ENCODE results near the gene INTS15. TPM values are rescaled to one million over a fixed set of nuclear protein-coding genes. Genes with fewer than 3 reads are reported as not detected.

Gene INTS15
- total RNA-seq, 1 experiment from 2014 or later = 38.6 TPM

DNA sequence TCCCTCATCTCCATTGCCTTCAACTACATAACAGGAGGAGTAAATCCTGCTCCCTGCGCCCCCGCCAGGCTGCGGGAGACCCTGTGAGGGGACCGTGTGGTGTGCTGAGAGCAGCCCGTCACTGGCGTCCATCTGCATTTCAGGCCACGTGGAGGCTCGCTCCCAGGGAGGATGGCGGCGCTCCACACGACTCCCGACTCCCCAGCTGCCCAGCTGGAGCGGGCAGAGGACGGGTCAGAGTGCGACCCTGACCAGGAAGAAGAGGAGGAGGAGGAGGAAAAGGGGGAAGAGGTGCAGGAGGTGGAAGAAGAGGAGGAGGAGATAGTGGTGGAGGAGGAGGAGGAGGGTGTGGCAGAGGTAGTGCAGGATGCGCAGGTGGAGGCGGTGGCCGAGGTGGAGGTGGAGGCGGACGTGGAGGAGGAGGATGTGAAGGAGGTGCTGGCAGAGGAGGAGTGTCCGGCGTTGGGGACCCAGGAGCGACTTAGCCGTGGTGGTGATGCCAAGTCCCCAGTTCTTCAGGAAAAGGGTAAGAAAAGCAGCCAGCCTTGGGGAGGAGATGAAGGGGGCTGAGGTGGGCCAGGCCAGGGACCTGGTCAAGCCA is 52.5 kb downstream of the INTS15 start:
- DNase-seq (ENCODE audit: low spot score) = no peak

DNA sequence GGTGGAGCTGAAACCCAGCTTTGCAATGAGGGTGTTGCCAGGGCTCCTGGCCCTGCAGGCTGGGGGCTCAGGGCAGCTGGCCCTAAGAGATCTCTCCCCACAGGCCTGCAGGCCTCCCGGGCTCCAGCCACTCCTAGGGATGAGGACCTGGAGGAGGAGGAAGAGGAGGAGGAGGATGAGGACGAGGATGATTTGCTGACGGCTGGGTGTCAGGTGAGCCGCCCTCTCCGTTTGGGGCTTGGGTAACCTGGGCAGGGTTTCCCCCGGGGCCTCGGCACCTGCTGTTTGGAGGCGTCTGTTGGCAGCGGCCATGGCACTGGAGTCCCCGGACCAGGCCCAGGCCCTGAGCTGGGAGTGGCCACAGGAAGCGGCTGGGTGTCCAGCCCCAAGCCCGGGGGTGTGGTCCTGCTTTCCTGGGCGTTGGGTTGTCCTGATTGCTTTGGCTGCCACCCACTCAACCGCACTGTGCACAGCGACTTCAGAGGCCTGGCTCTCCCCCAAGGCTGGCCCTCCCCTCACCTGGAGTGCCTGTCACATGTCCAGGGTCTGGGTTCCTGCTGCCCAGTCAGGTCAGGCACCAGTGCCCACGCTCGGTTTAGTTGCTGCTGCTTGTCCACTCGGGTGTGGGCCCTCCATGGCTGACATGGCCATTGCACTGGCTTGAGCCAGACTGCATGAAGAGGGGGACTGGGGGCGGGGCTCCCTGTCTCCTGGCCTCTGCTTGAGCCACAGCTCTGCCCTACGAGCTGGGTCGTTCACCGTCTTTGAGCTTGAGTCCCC is 53.2 kb downstream of the INTS15 start:
- DNase-seq (ENCODE audit: low spot score) = no peak

DNA sequence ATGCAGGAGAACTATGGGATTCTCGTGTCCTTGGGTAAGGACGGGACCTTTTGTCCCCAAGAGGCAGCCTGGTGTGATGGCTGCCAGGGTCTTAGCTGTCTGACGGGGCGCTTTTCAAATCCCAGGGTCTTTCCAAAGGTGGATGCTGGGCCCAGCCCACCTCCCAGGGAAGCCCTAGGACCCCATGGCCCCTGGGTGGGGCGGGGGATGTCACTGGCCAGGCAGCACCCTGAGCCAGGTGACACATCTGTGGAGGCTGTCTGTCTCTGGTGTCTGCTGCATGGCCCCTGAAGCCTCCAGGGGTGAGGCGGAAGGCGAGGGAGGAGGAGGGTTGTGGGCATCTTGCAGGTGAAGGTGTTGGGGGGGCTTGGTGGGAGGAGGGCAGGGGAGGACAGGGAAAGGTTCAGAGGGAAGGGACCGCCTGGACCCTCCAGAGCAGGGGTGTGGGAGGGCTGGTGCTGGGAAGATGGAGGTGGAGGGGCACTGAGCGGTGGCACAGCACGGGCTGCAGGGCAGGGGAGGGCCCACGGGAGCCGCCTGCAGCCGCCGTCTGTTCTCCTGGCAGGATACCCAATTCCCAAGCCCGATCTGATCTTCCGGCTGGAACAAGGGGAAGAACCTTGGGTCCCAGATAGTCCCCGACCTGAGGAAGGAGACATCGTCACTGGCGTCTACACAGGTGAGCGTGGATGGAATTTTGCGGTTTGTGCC is 54.2 kb downstream of the INTS15 start:
- no peak for DNase-seq (ENCODE audit: low spot score)

DNA sequence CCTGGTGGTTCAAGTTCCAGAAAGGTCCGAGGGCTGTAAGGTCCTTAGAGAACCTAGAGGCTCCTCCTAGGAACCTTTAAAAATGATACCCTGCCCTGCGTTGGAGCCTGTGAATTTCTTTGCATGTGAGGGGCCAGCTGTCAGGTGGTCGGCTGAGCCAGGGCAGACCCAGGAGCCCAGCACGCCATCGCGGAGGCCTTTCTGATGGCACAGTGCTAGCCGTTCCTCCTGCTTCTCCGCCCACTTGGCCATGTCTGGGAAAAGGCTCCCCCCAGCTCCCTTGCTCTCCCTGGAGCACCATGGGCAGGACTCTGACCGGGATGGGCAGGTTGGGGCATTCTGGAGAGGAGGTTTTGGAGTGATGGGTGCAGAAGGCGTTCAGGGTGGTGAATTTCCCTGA is 54.9 kb downstream of the INTS15 start:
- no peak for DNase-seq (ENCODE audit: low spot score)

DNA sequence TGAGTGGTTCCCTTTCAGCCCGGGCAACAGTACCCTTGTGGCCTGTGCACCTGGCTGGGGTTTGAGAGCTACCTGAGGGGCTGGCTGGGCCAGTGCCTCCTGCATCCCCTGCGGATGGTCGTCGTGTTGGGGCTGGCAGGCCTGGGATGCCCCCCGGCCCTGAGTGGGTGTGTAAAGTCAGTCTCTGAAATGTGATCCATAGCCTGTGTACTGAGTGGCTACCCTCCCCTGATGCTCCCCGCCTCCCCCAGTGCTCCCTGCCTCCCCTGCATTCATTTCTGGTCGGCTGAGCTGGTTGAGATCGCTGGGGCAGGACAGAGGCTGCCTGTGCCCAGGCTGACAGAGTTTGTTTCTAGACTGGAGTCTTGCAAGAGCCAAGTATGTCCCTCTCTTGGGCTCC is 56.6 kb downstream of the INTS15 start:
- DNase-seq (ENCODE audit: low spot score) = no peak

DNA sequence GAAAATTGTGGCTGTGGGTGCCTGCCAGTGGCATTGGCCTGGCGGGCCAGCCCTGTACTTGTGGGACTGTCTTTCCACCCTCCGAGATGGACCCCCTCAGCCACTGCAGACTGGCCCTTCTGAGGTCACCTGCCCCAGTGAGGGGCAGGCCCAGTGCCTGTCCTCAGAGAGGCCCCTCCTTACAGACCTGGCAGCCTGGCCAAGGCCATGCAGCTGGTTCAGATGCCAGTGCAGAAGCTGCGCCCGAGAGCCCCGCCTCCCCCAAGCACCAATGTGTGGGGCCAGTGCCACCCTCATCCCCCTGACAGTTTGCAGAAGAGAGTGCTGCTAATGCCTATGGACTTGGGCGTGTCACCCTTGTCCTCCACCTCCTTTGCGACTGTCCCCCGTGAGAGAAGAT is 57.3 kb downstream of the INTS15 start:
- DNase-seq (ENCODE audit: low spot score) = no peak

DNA sequence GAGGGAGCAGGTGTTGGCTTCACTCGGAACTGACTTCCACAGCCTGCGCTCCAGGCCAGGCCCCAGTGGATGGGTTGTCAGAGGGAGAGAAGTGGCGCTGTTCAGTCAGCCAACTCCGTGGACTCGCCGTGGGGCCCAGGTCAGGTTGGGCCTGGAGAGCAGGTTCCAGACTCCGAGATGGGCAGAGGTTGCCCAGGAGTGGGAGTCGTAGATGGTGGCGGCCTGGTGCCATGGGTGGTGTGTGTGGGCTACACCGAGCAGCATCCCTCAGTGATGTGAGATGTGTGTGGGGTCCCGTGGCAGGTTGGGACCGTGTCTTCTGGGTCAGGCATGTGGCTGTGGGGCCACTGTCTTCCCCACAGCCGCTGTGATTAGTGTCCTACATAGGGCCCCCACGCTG is 57.7 kb downstream of the INTS15 start:
- DNase-seq (ENCODE audit: low spot score) = no peak

DNA sequence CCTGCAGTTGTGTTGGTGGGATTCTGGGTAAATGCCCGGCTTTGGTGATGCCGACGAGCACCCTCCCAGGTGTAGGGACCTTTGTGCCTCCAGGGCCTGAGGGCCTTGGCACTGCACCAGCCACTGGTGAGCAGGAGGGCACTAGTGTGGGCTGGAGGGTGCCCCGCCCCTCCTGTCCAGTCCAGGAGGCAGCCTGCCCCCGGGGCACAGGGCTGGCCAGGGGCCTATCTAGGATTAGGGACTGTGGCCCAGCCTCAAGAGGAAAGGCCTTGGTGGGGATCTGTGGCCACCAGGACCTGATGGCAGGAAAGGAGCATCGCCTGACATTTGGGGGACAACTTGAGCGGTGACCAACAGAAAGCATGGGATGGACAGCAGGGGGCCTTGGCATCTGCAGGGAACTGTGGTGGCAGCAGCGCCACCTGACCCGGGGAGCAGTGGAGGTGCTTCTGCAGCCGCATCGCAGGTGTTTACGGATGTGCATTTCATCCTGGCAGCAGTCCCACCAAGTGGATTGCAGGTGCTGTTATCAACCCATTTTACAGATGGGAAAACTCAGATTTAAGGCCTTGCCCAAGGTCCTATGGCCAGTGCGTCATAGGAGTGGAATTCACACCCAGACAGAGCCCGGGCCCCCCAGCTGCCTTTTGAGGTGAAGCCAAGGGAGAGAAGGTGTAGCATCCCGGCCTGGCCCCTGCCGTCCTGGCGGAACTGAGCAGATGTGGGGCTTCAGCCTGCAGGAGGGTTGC is 58.4 kb downstream of the INTS15 start:
- no peak for DNase-seq (ENCODE audit: low spot score)

DNA sequence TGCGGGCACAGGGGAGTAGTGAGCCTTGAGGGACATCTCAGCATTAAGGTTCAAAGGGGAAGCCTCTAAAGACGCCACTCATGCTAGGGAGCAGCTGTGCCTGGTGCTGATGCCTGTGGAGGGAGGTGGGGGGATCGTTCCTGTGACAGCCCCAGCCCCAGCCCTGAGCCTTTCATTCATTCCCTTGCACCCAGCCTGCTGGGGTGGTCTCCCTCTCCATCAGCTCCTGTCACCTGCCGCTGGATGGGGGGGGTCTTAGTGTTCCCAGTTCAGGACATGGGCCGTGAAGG is 58.9 kb downstream of the INTS15 start:
- no peak for DNase-seq (ENCODE audit: low spot score)

DNA sequence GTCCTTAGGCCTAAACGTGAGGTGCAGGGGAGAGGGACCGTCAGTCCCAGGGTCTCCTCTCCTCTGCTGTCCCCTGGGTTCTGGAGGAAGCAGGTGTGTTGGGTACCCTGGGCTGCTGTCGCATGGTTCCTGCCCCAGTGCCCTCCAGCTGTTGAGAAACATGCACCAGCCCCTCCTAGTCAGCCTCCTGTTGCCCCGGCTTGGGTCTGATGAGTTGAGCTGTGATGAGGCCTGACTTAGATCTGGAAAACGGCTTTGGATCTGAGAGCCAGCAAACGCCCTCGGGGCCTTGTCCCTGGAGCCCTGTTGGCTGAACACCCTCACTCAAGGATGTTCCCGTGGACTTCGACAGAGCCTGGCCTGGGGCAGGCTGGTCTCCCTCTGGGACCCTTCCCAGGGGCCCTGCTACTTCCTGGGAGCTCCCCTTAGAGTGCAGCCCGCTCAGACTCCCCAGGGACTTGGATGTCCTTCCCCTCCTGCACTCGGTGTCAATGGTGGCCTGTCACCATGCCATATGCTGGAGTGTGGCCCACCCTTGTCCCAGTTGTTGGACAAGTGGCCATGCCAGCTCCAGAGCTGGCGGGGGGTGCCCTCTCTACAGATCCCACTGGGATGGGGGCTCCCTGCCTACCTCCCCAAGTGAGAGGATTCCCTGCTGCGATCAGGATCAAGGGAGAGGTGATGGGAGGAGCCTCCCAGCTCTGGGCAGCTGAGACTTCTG is 59.6 kb downstream of the INTS15 start:
- DNase-seq (ENCODE audit: low spot score) = no peak

DNA sequence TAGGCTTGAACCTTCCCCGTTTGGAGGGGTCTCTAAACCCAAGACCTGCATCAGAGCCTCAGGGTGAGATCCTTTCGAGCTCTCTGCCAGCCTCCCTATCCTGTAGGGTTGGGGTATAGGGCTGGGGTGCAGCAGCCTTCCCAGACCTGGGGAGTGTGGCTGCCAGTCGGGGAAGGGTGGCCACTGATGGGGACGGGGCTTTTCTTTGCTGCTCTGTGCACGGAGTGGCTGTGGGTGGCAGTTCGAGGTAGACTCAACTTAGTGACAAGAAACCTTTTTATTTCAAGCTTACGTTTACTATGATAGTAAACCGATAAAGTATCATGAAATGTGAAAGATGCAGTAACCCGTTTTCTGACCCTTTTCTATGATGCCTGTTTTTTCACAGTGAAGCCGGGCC is 60.3 kb downstream of the INTS15 start:
- no peak for DNase-seq (ENCODE audit: low spot score)

DNA sequence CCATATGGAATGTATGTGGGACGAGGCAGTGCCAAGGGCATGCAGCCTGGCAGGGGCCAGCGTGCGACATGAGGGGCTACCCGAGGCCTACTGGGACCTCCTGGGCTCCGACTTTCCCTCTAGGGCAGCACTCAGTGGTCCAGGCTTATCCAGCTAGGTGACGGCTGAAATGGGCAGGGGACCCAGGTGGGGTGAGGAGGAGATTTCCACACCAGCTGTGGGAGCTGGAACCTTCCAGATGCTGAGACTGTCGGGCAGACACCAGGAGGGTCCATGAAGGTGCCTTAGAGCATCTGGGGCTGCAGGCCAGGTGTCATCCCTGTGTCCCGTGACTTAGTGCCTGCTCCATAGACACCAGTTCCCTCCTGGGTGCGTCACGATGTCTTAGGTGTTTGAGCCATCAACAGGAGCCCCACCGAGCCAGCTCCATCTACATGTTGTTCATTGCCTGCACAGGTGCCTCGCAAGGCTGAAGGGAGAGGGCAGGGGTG is 60.7 kb downstream of the INTS15 start:
- DNase-seq (ENCODE audit: low spot score) = no peak

DNA sequence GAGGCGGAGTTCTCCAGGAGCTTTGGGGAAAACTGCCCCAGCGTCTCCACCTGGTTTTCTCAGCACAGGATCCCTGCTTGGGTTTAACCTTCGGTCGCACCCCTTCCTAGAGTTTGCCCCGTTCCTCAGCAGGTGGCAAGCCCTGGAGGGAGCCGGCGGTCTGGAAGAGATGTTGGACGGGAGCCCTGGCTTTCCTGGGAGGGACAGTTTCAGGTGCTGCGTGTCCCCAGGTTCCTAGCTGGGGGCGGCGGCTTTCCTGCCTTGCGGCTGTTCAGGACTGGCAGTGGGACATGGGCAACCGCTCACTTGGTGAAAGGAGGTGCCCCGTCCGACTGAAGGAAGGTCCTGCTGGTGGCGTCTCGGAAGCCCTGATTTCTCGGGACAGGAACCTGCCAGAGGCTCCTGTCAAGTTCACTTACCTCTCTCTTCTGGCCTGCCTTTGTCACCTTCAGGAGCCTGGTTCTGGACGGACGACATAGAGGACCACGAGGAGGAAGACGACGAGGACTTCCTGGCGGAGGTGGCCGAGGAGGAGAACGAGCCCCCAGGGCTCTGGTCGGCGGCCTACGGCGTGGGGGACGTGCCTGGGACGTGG is 62.1 kb downstream of the INTS15 start:
- no peak for DNase-seq (ENCODE audit: low spot score)

DNA sequence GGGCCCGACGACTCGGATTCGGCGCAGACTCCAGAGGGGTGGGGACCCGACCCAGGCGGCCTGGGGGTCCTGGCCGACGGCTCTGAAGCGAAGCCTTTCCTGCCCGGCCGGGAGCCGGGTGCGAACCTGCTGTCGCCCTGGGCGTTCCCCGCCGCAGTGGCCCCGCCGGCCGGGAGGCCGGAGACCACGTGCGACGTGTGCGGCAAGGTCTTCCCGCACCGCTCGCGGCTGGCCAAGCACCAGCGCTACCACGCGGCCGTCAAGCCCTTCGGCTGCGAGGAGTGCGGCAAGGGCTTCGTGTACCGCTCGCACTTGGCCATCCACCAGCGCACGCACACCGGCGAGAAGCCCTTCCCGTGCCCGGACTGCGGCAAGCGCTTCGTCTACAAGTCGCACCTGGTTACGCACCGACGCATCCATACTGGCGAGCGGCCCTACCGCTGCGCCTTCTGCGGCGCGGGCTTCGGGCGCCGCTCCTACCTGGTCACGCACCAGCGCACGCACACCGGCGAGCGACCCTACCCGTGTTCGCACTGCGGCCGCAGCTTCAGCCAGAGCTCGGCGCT is 62.7 kb downstream of the INTS15 start:
- no peak for DNase-seq (ENCODE audit: low spot score)

DNA sequence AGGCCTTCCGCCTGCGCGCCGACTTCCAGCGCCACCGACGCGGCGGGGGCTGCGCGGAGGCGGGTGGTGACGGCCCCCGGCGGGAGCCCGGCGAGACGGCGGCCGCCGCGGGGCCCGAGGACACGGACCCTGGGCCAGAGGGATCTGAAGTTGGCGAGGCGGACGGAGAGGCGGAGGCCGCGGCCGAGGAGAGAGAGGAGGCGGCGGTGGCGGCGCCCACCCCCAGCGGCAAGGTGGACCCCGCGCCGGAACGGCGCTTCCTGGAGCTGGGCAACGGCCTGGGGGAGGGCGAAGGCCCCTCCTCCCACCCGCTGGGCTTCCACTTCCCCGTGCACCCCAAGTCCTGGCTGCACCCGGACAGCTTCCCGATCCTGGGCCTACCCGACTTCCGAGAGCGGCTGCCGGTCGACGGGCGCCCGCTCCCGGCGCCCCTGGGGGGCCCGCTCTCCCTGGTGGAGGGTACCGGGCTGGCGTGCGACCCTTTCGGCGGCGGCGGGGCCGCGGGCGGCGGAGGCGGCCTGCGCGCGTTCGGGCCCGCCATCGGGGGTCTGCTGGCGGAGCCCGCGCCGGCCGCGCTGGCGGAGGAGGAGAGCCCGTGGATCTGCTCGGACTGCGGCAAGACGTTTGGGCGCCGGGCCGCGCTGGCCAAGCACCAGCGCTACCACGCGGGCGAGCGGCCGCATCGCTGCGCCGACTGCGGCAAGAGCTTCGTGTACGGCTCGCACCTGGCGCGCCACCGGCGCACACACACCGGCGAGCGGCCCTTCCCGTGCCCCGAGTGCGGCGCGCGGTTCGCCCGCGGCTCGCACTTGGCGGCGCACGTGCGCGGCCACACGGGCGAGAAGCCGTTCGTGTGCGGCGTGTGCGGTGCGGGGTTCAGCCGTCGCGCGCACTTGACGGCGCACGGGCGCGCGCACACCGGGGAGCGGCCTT is 63.5 kb downstream of the INTS15 start:
- DNase-seq (ENCODE audit: low spot score) = no peak

DNA sequence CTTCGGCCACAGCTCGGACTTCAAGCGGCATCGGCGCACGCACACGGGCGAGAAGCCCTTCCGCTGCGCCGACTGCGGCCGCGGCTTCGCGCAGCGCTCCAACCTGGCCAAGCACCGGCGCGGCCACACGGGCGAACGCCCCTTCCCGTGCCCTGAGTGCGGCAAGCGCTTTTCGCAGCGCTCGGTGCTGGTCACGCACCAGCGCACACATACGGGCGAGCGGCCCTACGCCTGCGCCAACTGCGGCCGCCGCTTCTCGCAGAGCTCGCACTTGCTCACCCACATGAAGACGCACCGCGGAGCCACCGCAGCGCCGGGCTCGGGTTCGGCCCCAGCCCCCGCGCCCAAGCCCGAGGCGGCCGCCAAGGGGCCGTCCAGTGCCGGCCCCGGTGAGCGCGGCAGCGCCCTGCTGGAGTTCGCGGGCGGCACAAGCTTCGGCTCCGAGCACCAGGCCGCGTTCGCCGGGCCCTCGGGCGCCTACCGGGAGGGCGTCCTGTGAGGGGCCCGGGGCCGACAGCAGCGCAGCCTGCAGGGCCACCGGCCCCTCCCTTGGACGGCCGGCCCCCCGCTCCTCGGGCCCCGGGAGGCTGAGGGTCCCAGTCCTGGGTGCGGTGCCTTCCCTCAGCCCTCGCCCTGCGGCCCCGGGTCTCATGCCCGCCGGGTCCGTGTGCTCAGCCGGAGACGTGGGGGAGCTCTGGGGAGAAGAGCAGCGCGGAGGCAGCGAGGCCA is 64.5 kb downstream of the INTS15 start:
- DNase-seq (ENCODE audit: low spot score) = no peak

DNA sequence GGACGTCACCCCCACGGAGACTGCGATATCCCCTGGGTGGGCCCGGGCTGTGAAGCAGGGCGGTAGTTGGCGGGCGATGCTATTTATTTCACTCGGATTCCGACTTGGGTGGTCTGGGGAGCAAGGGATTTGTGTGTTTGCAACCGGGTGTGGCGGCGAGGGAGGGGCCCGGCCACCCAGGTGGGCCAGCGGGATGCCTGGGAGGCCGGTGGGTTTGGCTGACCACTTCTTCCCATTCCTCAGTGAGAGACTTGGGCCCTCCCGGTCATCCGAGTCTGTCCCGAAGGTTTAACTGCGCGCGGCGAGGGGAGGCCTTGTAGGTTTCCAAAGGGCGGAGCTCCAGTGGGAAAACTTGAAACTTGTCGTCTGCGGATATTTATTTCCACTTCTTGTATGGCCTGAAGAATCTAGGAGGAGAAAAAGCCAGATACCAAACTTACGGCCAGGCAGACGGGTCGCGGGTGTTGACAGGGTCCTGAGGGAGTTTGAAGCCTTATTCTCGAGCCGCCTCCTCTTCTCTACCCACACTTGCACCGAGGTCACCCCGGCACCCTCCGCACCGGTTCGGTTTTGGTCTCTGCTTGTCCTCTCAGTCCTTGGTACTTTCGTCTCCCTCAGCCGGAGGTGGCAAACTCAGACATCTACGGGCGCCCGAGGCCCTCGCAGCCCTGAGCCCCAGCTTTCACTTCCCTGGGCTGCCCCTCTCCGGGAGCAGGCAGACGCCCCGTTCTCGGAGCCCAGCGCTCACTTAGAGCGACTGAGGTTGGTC is 65.2 kb downstream of the INTS15 start:
- DNase-seq (ENCODE audit: low spot score) = no peak

DNA sequence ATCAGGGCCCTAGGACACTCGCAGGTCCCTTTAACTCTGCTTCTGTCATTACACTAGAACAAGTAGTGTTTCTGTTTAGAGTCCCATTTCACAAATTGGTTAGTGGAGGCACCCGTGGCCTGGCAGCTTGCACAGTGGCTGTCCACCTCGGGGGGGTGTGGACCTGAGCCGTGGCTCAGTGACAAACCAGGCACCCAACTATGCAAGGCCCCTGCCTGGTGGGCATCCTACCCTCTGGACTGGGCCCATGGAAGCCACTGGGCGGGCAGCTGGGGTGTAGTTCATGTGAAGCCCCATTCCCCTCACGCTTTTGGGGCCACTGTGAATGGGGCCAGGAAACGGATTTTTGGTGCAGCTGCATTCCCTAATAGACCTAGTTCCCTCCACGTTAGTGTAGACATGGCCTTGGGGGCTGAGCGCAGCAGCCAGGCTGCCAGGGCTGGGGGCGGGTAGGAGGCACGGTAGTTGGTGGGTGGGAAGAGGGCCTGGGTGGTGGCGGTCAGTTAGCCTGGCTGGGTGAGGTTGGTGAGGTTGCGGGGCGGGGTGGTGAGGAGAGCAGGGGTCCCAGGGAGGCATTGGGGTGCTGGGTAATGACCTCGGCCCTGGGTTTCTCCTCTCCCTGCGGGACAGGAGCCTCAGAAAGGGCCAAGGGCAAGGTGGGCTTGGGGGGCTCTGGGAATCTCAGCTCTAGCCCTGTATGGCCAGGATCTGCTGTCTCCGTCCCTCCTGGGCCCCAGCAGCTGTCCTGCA is 66.0 kb downstream of the INTS15 start:
- DNase-seq (ENCODE audit: low spot score) = no peak

Data from H4 (cell line).